Glutamatergic neuron (in vitro differentiated cells): Measurements from ENCODE around the gene UTP4. TPM values are rescaled to one million over a fixed set of nuclear protein-coding genes. Genes with fewer than 3 reads are reported as not detected.

Experiments
- DNase-seq: peaks from one replicate; pipeline ENCODE4 v3.0.0; 2022
- H3K27ac Mint-ChIP-seq: one replicate; pipeline ENCODE4 v1.8.0; 2020; ENCODE audit warnings: mild to moderate bottlenecking, mixed read lengths, inconsistent platforms; ENCODE audit not compliant: unreplicated experiment
- H3K27me3 Mint-ChIP-seq: one replicate; pipeline ENCODE4 v1.8.0; 2020; ENCODE audit warnings: mild to moderate bottlenecking, moderate library complexity, mixed read lengths, inconsistent platforms; ENCODE audit not compliant: unreplicated experiment
- H3K36me3 Mint-ChIP-seq: one replicate; pipeline ENCODE4 v1.8.0; 2020; ENCODE audit warnings: mild to moderate bottlenecking, mixed read lengths, inconsistent platforms; ENCODE audit not compliant: unreplicated experiment
- H3K4me1 Mint-ChIP-seq: one replicate; pipeline ENCODE4 v1.8.0; 2020; ENCODE audit warnings: mild to moderate bottlenecking, low read depth, mixed read lengths, inconsistent platforms; ENCODE audit not compliant: unreplicated experiment
- H3K4me3 Mint-ChIP-seq: one replicate; pipeline ENCODE4 v1.8.0; 2020; ENCODE audit warnings: mild to moderate bottlenecking, mixed read lengths, inconsistent platforms; ENCODE audit not compliant: unreplicated experiment
- H3K9me3 Mint-ChIP-seq: one replicate; pipeline ENCODE4 v1.8.0; 2020; ENCODE audit warnings: mild to moderate bottlenecking, moderate library complexity, mixed read lengths, inconsistent platforms; ENCODE audit not compliant: unreplicated experiment
- CTCF ChIP-seq: fragments of 200-600 bp; sonication (generic); IDR thresholded peaks from one replicate; pipeline ENCODE4 v1.5.0; 2021; ENCODE audit not compliant: partially characterized antibody, unreplicated experiment
- total RNA-seq: library from RNA; stranded (reverse); fragmentation: NEBNext Ultra II Directional; extraction: Animal tissue kit (Norgen Biotek cat#: 25700); gene quantifications from one replicate; pipeline ENCODE4 v1.2.1, GENCODE V29; 2021; ENCODE audit not compliant: unreplicated experiment

The UTP4 gene
- total RNA-seq, 1 donor from 2014 or later: 70.7 TPM

- no peak for TF ChIP-seq CTCF
Measured at GRCh38 chr16:69176033-69176800, 43.8 kb downstream of the UTP4 start.

GRCh38 chr16:69179328-69180010 is 47.0 kb downstream of the UTP4 start:
- Mint-ChIP-seq H3K4me1 (peaks cover 25% of the 10 kb centered on the region), H3K9me3 (peaks cover 8% of the 10 kb centered on the region), H3K27ac (peak overlapping the region; percentile 86), H3K4me3 (peak overlapping the region; percentile 45), H3K27me3 (peaks cover 7% of the 10 kb centered on the region), H3K36me3 (no peaks in the 10 kb centered on the region)
- no peak for DNase-seq
- no peak for TF ChIP-seq CTCF

More at GRCh38 chr16:69176033-69176800, 43.8 kb downstream of the UTP4 start:
- no peak overlapping the region for H3K27ac Mint-ChIP-seq
- H3K36me3 Mint-ChIP-seq: no peaks in the 10 kb centered on the region
- peaks cover 2% of the 10 kb centered on the region for H3K9me3 Mint-ChIP-seq
- H3K4me1 Mint-ChIP-seq: peaks cover 8% of the 10 kb centered on the region
- no peak for DNase-seq
- no peaks in the 10 kb centered on the region for H3K27me3 Mint-ChIP-seq
- H3K4me3 Mint-ChIP-seq: no peak overlapping the region

- Mint-ChIP-seq H3K4me3 (peak overlapping the region; percentile 45), H3K36me3 (no peaks in the 10 kb centered on the region), H3K27ac (peak overlapping the region; percentile 86), H3K9me3 (peaks cover 8% of the 10 kb centered on the region), H3K4me1 (peaks cover 25% of the 10 kb centered on the region), H3K27me3 (peaks cover 7% of the 10 kb centered on the region)
- DNase-seq: no peak
- no peak for TF ChIP-seq CTCF
Measured at GRCh38 chr16:69180011-69180338, 47.5 kb downstream of the UTP4 start.

- Mint-ChIP-seq H3K4me1 (peaks cover 30% of the 10 kb centered on the region), H3K27ac (peak overlapping the region; percentile 85), H3K36me3 (no peaks in the 10 kb centered on the region), H3K9me3 (peaks cover 11% of the 10 kb centered on the region), H3K4me3 (peak overlapping the region; percentile 75), H3K27me3 (peaks cover 9% of the 10 kb centered on the region)
- peak; percentile 78 for DNase-seq
- no peak for TF ChIP-seq CTCF
Measured at GRCh38 chr16:69182730-69183416, 50.4 kb downstream of the UTP4 start.
